ENCODE measurements around the gene CCDC92B.
"Not testable (repeated sequence)": the region's sequence is repeated elsewhere in the genome, so short reads cannot be mapped to it uniquely, and the experiment has no call there.

Gene CCDC92B

DNA sequence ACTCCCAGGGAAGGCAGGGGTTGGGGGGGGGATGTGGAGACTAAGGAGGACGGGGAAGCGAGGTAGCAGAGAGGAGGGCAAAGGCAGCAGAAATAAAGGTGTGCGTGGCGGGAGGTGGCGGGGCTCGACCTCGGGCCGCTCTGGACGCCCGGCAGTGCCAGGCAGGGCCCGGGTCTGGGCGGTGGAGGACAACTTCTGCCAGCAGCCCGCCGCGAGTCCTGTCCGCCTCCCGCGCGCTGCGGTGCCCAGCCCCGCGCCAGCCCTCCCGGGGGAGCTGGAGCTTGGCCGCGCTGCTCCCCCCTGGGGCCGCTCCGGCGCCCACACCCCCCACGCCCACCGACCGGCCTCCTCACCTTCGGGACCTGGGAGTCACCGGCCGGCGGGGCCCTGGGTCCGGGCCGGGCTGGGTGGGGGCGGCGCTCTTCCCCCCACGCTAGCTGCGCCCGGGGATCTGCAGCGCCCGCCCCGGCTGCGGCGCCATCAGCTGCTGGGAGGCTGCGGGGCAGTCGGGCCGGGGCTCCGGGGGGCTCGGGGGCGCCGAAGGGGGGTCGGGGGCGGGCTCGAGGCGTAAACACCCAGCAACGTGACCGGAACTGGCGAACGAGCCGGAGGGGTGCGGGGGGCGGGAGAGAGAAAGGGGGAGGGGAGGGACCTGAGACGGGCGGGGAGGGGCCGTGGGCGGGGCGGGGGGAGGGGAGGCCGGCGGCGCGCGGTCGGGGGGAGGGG is at the start of gene CCDC92B:
Gene CCDC92B, minus strand, starts transcription at position 595 of the 726 bp plus-strand sequence. CDS start 14,507 bp downstream, outside the sequence.
- no peak for DNase-seq

DNA sequence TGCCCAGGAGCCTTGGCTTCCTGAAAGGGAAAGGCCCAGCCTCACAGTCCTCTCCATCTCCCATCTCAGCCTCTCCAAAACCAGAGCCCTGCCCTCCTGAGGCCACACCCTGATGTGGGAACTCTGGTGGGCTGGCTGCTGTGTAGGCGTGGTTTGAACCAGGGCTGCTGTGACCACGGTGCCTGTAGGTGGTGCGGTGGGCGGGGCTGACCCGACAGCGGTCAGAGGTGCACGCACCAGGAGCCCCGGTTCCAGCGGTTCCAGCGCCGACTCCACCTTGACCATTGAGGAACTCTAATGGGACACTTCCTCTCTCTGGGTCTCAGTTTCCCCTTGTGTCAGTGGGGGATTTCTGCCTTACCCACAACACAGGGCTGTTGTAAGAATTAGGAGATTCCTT is 49.2 kb upstream of the CCDC92B start:
- no peak for DNase-seq

DNA sequence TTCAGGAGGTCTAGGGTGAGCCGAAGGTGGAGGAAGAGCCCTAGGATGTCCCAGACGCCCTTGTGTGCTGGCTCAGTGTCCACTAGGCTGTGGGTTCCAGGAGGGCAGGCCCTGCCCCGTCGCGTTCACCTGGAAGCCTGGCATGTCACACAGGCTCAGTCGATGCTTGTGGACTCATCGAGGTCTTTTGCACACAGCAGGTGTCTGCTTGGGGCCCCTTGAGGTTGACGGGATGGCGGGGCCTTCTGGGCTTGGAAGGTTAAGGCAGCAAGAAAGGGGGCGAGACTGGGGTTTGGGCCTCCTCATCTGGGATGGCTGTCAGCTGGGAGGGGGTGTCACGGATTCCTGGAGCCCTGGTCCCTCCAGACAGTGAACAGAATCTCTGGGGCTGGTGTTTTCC is 48.7 kb upstream of the CCDC92B start:
- no peak for DNase-seq

DNA sequence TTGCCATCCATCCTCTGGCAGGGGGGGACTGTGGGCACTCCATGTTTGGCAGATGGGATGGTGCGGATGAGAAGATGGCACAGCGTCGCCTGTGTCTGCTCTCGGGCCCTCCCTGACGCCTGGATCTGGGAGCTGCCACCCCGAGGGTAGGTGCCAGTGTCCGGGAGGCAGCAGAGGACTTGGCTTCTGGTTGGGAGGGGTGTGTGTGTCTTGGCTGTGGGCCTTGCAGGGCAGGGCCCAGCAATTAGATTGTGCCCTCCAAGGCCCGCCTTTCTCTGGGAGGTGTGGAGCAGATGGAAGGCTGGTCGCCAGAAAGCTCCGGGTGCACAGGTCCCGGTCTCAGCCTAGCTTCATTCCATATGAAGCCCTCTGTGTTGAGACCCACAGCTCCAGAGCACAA is 48.2 kb upstream of the CCDC92B start:
- no peak for DNase-seq

DNA sequence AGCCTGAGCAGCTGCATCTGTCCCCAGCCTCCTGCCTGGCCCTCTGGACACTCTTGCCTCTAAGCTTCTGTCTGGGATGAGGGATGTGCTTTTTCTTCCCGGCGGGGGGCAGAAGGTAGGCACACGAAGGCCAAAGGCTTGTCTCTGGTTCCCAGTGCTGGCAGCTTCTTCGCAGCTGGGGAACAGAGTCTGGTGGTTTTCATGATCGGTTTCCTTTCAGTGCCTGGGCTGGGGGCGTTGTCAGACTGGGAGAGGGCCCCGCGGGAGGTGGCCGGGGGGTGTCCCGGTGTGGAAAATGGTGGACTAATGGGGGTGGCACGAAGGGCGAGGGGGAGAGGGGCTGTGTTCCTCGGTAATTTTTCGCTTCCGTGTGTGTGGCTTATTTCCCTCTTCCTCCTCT is 47.8 kb upstream of the CCDC92B start:
- DNase-seq: no peak

DNA sequence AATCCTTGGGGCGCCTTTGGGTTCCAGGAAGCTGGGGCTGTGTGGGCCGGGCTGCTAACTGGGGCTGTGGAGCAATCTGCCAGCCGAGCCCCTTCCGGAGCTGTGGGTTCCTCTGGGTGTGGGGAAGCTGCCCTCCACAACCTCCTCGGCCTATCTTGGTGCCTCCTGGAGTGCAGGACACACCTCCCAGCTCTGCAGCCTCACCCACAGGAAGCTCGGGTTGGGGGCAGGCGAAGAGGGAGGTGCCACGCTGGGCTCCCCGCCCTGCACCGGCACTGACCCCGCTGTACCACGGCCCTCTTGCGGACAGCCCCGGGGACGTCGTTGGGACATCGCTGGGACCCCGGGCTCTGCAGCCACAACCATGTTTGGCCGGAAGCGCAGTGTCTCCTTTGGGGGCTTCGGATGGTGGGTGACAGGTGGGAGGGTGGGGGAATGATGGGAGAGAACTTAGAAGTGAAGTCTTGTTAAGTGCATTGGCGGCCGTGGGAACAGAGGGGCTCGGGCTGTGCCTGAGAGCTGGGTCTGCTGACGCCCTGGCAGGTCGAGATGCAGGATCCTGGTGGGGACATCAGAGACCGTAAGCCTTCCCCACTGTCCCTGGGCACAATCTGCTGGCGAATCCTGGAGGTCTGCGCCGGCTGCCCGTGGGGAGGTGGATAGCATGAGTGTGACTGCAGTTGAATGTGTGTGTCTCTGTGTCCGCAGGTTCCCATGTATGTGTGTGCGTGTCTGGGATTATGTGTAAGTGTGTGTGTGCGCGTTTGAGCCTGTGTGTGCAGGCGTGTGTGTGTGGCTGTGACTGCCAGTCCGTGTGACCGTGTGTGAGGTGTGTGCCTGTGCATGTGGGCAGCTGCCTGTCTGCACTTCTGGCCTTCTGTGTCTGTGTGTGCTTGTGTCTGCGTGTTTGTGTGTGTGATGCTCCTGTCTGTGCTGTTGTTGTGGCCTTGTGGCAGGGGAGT is 47.0 kb upstream of the CCDC92B start, which contains the start of gene RAP1GAP2:
Gene RAP1GAP2, plus strand, starts transcription at position 275 of the 962 bp plus-strand sequence. Its CDS starts 90 bp downstream, at position 365.
- no peak for DNase-seq

DNA sequence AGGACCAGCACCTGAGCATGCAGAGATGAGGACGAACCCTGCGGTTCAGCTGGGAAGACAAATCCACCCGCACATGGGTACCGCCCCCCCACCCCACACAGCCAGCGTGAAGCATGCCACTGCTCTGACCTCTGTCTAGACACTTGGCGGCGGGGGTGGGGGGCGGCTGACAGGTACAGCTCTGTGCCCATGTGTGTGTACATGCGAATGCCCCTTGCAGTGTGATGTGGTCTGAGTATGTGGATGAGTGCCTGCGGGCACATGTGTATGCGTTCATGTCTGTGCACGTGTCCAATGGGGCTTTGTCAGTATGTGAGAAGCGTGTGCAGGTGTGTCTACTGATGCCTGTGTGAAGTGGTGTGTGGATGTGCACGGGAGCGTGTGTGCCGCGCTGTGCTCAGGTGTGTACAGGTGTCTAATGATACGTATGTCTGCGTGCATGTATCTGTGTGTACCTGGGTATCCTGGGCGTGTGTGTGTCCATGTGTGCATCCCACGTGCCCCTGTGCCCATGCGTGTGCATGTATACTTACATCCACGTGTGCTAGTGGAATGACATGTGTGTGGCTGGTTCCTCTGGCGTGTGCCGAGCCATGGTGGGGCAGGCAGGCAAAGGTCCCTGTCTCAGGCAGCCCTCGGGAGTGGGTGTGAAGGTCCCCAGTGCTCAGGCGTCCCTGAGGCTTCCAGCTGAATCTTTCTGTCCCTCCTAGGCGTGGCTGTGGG is 46.1 kb upstream of the CCDC92B start:
- no peak for DNase-seq

DNA sequence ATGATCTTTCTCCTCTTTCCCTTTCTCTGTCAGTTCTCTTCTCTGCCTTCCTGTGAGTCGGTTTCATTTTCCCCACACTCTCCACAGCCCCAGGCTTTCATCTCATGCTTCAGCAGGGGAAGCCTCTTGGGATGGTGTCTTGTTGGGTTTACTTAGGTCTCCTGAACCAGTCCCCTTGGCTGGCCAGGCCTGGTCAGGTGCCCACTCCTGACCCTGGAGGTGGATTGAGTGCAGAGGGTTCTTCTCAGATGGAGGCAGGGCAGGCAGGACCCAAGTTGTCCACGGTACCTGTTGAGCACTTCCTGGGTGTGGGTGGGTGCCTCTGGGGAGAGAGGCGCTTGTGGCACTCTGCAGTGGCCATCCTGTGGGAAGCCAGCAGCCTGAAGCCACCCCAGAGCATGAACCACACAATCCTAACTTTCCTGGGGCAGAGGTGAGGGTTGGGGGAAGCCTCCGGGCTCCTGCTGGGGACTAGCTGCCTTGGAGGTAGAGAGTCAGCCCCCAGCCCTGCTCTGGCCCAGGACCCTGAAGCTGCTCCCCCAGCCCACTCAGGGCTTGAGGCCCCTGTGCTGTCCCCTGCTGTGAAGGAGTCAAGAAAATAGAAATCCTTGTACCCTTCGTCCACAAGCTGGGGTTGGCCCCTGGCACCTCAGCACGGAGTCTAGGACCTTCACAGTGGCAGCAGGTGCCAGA is 44.8 kb upstream of the CCDC92B start:
- DNase-seq: no peak

DNA sequence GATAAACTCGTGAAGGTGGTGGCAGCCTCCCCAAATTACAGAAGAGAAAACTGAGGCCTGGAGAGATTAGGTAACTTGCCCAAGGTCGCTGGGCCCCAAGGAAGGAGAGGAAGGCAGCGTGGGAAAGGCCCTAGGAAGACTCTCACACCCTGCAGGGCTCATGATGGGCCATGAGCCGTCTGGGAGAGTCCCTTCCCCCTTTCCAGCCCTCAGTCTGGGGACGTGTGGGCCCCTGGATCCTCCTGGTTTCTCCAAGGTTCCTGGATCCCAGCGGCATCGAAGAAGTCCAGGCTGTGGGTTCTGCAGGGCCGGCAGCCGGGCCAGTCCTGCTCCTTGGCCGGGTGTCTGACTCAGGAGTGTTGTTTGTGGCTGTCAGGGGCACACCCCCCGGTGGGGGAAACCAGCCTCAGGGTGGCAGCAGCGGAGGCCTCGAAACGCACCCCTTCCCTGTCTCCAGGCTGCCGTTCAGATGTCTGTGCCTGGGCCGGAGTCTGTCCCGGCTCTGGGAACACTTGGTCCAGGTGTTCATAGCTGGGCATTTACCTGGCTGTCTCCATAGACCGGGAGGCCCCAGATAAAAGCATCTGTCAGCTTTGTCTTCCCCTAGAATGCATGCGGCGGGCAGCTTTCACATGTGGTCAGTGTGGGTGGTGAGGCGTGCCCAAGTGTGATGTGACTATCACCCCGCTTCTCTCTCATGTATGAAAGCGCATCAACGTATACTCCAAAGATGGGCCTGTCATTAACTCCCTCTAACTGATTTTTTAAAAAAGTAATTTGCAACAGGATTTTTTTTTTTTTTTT is 43.1 kb upstream of the CCDC92B start:
- DNase-seq: no peak

DNA sequence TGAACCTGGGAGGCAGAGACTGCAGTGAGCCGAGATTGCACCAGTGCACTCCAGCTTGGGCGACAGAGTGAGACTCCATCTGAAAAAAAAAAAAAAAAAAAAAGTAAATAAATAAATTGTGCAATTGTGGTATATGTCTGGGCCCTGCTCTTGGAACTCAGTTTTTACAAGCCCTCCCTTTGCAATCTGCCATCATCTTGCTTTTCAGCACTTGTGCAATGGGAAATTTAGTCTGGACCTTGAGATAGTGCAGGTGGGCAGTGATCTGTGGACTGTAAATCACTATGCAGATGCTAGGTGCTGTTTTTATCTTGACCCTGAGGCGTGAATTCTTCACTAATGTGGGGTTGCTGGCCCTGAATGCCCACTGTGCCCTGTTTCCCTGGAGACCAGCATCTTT is 40.2 kb upstream of the CCDC92B start:
- no peak for DNase-seq

DNA sequence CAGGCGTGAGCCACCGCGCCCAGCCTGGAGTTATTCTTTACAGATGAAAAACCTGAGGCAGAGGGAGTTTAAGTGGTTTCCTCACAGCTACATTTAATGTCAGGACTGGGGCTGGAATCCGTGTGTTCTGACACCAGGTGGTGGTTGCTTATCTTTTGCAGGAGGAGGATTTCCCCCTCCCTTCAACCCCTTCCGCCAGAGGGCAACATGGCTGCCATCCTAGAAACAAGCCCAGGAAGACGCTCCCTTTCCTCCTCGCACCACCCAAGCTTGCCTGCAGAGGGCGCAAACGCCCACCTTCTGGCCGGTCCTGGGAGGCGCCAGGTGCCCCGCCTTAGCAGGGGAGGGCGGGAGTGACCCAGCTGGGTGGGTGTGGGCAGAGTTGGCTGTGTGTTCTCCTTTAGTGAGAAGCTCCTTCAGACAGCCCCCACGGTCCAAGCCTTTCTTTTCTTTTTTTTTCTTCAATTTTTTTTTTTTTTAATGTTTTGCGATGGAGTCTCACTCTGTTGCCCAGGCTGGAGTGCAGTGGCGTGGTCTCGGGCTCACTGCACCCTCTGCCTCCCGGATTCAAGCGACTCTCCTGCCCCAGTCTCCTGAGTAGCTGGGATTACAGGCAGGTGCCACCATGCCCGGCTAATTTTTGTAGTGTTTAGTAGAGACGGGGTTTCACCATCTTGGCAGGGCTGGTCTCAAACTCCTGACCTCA is 36.9 kb upstream of the CCDC92B start:
- peak; percentile 84 for DNase-seq

DNA sequence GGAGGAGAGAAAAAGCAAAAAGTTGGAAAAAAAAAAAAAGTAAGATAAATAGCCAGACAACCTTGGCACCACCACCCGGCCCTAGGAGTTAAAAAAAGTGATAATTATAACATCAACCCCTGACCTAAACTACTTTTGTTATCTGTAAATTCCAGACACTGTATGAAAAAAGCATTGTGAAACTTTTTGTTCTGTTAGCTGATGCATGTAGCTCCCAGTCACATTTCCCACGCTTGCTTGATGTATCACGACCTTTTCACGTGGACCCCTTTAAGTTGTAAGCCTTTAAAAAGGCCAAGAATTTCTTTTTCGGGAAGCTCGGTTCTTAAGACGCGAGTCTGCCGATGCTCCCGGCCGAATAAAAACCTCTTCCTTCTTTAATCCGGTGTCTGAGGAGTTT is 35.9 kb upstream of the CCDC92B start:
- not testable (repeated sequence) for DNase-seq

DNA sequence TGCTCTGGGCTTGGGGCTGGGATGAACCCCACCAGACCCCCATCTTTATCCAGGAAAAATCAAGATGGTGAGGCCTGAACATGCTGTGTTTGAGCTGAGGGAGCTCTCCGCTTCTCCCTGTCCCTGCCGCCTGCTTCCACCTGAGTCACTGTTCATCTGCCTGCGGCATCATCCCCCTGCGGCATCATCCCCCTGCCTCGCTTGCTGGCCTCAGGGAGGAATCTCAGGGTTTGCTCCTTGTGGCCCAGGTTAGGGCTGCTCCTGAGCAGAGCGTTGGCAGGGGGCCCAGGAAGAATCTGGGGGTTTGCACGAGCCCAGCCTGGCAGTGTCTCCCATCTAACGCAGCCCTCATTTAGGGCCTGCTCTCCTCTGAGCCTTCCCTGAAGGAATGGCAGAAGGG is 35.4 kb upstream of the CCDC92B start:
- no peak for DNase-seq

DNA sequence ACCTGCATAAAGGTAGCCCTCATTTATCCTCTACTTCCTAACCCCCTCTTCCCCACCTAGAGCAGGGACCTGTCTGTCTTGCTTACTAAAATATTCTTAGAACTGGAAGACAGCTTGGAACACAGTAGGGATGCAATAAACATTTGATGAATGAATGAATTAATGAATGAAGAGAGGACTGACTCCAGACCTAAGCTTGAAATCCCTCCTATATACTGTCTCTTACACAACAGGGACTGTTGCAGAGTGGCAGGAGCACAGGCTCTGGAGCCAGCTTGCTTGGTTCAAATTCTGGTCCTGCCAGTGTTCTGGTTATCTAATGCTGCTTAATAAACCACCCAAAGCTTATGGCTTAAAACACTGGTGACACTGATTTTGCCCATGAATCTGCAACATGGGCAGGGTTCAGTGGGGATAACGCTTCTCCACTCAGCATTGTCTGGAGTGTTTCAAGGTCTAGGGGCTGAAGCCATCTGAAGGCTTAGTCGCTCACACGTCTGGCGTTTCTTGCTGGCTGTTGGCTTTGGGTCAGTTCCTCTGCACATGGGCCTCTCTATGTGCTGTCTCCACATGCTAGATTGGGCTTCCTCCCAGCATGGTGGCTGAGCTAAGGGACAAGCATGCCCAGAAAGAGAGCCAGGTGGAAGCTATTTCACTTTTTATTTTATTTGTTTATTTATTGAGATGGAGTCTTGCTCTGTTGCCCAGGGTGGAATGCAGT is 34.0 kb upstream of the CCDC92B start:
- no peak for DNase-seq

DNA sequence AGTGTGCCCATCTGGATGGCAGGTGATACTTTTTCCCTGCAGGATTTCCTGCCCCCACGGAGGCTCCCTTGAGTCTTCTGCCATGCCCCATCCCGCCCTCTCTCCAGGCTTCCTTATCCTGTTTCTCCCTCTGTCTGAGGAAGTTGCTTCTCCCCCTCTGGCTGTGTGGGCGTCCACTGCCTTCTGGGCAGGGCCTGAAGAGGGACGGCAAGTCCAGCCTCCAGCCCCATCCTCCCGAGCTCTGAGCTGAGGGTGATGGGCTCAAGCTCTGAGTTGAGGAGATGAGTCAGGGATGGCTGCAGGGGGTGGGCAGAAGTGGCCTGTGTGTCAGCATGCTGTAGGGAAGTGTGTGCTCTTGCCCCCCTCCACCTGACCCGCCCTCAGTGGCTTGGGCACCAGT is 32.6 kb upstream of the CCDC92B start:
- peak; percentile 63 for DNase-seq

DNA sequence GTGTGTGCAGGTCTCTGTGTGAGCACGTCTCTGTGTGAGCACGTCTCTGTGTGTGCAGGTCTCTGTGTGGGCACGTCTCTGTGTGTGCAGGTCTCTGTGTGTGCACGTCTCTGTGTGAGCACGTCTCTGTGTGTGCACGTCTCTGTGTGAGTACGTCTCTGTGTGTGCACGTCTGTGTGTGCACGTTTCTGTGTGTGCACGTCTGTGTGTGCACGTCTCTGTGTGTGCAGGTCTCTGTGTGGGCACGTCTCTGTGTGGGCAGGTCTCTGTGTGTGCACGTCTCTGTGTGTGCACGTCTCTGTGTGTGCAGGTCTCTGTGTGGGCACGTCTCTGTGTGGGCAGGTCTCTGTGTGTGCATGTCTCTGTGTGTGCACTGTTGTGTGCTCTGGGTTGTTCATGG is 32.1 kb upstream of the CCDC92B start:
- DNase-seq: not testable (repeated sequence)

DNA sequence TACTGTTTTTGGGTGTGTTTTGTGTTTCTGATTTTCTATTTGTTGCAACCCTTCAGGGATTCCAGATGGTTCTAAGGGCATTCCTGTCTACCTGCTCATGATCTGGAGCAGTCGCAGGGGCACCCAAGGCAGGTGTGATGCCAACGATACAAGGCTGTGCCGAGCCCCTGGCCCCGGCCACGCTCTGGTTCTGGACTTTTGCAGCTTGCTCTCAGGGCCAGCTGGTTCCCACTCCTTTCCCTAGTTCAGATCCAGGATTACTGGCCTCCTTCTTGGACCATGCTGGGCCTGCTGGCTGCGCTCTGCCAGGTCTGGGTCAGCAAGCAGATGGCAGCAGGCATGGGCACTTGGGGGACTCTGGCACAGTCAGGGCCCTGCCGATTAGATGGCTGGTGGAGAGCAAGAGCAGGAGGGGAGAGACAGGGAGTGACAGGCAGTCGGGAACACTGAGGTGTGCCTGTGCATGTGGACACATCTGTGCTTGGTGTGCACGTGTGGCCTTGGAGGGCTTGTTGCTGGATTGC is 31.5 kb upstream of the CCDC92B start:
- no peak for DNase-seq

DNA sequence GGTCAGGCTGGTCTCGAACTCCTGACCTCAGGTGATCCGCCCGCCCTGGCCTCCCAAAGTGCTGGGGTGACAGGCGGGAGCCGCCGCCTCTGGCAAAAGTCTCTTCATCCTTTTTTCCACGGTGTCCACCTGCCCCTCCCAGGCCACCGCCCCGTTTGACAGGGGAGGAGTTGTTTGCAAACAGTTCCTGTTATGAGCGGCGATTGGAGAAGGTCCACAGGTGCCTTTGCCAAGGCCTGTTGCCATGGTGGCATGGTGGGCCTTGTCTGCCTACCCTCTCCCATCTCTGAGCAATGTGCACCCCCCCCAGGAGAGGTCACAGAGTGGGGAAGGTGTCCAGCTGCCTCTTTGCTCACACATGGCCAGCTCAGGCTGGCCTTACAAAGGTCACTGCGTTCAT is 30.8 kb upstream of the CCDC92B start:
- no peak for DNase-seq

DNA sequence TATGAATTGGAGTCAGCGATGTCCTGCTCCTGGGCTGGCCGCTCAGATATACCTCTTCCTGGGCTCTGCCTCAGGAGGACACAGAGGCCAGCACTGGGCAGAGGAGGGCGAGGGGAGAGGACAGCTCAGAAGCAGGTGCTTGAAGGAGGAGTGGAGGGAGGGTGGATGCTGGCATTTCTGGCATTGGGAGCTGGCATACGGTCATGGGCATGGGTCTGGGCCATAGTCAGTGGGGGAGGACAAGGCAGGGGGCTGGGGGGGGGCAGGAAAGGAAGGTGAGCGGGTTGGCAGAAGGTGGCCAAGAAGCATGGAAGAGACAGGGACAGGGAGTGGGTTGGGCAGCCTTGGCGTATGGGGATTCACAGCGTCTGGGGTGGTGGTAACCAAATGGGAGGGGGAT is 30.1 kb upstream of the CCDC92B start:
- DNase-seq: no peak

DNA sequence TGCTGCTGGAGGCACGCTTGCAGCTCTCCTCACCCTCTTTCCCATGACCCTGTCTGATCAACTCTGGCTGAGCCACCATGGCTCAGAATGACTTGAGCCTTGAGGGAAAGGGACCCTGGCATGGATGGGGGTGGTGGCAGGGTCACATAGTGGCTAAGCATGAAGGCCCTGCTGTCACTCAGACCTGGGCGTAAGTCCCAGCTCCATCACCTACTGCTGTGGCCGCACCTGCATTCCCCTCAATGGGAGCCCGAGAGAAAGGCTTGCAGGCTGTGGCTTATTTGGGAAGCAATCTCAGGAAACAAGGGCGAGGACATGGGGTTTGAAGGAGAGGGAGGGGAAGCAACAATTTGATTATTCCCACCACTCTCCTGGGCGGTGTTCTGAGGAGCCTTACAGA is 29.0 kb upstream of the CCDC92B start:
- no peak for DNase-seq
